Frontal cortex (tissue), 4 donors: ENCODE results near the gene TNS1. TPM values are rescaled to one million over a fixed set of nuclear protein-coding genes. Genes with fewer than 3 reads are reported as not detected.

Experiments
- DNase-seq, 2 donors: peaks; one replicate each; pipeline ENCODE4 v3.0.0; 2012; ENCODE audit warnings: low spot score in 2 of 2
- FAIRE-seq: peaks from 2 replicates; lab custom pipeline; 2012; peaks lifted over from hg19 to GRCh38; lab: Jason Lieb, UNC
- total RNA-seq: library from RNA; depleted of rRNA; stranded (reverse); fragments of >200 nt; gene quantifications from one replicate; pipeline ENCODE4 v1.2.3, GENCODE V29; 2014
- donor health status: control.
- donor health status: control.
- donor health status: control.

The TNS1 gene
- total RNA-seq, 1 donor from 2014 or later = 3.7 TPM

- DNase-seq (no peak), FAIRE-seq (no peak)
These were observed 66.7 kb downstream of the TNS1 start for GRCh38 chr2:217935901-217936684.

GRCh38 chr2:217935235-217935879, 67.4 kb downstream of the TNS1 start:
- FAIRE-seq (no peak), DNase-seq (no peak)

GRCh38 chr2:217934321-217935131, 68.3 kb downstream of the TNS1 start:
- DNase-seq (peak in 1 of 2 donors; percentile 67), FAIRE-seq (no peak)

GRCh38 chr2:217933617-217933993, 69.2 kb downstream of the TNS1 start:
- DNase-seq = no peak
- FAIRE-seq = no peak

GRCh38 chr2:217932803-217933616, 69.8 kb downstream of the TNS1 start:
- FAIRE-seq (no peak), DNase-seq (no peak)

- DNase-seq (no peak), FAIRE-seq (no peak)
These were observed 70.8 kb downstream of the TNS1 start for GRCh38 chr2:217931846-217932560.

- no peak for FAIRE-seq
- no peak for DNase-seq
These were observed 71.8 kb downstream of the TNS1 start for GRCh38 chr2:217930761-217931563.

GRCh38 chr2:217929757-217930707, 72.8 kb downstream of the TNS1 start:
- FAIRE-seq = no peak
- DNase-seq = no peak

- no peak for FAIRE-seq
- DNase-seq = no peak
These were observed 73.5 kb downstream of the TNS1 start for GRCh38 chr2:217929272-217929671.

GRCh38 chr2:217928324-217929181, 74.2 kb downstream of the TNS1 start:
- DNase-seq (no peak), FAIRE-seq (no peak)

GRCh38 chr2:217927601-217928323, 75.0 kb downstream of the TNS1 start:
- no peak for DNase-seq
- FAIRE-seq = no peak

GRCh38 chr2:217926801-217927200, 76.0 kb downstream of the TNS1 start:
- FAIRE-seq (no peak), DNase-seq (no peak)

- DNase-seq = no peak
- no peak for FAIRE-seq
These were observed 78.4 kb downstream of the TNS1 start for GRCh38 chr2:217924346-217924901.

GRCh38 chr2:217923007-217923686, 79.6 kb downstream of the TNS1 start:
- DNase-seq (no peak), FAIRE-seq (no peak)
